ENCODE data around the gene ITPR1. TPM values are rescaled to one million over a fixed set of nuclear protein-coding genes. Genes with fewer than 3 reads are reported as not detected.

ITPR1 gene
- total RNA-seq, 4 donors from 2014 or later, result 56.1 to 71.2 (median 61.9) TPM

DNA sequence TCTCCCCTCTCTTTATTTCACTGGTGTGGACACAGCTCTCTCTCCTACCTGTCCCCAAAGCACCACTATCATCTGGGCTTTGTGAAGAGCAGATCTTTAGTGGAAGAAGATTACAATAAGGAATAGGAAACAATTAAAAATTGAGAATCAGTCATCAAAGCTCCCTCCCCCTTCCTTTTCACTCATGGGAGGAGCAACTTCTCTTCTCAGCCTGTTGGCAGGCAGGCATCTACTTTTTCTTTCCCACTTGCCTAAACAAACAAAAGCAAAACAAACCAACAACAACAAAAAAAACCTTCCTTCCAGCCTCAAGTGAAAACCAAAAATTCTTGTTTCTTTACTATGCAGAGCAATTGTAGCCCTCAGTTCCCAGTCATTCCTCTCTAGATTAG is 360.6 kb downstream of the ITPR1 start:
- peak overlapping the region in 2 of 4 donors; percentile 14 to 56 for H3K27ac ChIP-seq
- no peak for TF ChIP-seq EP300 (IDR thresholded peaks at IDR 0.05)
- TF ChIP-seq, protein P1, sequence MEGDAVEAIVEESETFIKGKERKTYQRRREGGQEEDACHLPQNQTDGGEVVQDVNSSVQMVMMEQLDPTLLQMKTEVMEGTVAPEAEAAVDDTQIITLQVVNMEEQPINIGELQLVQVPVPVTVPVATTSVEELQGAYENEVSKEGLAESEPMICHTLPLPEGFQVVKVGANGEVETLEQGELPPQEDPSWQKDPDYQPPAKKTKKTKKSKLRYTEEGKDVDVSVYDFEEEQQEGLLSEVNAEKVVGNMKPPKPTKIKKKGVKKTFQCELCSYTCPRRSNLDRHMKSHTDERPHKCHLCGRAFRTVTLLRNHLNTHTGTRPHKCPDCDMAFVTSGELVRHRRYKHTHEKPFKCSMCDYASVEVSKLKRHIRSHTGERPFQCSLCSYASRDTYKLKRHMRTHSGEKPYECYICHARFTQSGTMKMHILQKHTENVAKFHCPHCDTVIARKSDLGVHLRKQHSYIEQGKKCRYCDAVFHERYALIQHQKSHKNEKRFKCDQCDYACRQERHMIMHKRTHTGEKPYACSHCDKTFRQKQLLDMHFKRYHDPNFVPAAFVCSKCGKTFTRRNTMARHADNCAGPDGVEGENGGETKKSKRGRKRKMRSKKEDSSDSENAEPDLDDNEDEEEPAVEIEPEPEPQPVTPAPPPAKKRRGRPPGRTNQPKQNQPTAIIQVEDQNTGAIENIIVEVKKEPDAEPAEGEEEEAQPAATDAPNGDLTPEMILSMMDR (IDR thresholded peaks at IDR 0.05), result no peak
- TF ChIP-seq POLR2A (IDR thresholded peaks at IDR 0.05), result no peak
- no peak for DNase-seq (ENCODE audit: low spot score in 2 of 2)
- no peaks in the 10 kb centered on the region for H3K9me3 ChIP-seq
- no peak overlapping the region for H3K4me3 ChIP-seq
- no peaks in the 10 kb centered on the region for H3K36me3 ChIP-seq
- no peaks in the 10 kb centered on the region for H3K27me3 ChIP-seq
- H3K4me1 ChIP-seq, result peaks cover 0 to 29% (median 14%) of the 10 kb centered on the region in 4 donors

DNA sequence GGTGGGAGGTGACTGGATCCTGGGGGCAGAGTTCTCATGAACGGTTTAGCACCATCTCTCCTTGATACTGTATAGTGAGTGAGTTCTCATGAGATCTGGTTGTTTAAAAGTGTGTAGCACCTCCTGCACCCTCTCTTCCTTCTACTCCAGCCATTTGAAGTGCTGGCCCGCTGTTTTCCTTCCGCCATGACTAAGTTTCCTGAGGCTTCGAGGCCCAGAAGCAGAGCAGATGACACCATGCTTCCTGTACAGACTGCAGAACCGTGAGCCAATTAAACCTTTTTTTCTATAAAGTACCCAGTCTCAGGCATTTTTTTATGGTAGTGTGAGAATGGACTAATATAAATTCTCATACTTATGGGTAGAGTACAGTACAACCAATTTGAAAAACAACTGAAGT is 362.5 kb downstream of the ITPR1 start:
- Histone ChIP-seq H3K9me3 (peaks cover 0 to 2% (median 0%) of the 10 kb centered on the region in 4 donors), H3K4me3 (no peak overlapping the region), H3K36me3 (no peaks in the 10 kb centered on the region), H3K4me1 (peaks cover 0 to 12% (median 2%) of the 10 kb centered on the region in 4 donors), H3K27ac (no peak overlapping the region), H3K27me3 (no peaks in the 10 kb centered on the region)
- DNase-seq (ENCODE audit: low spot score in 2 of 2), result no peak
- TF ChIP-seq POLR2A (IDR thresholded peaks at IDR 0.05), result no peak
- 89 to 92% methylated on average over 5 of the region's 5 CpGs for WGBS, 2 donors

DNA sequence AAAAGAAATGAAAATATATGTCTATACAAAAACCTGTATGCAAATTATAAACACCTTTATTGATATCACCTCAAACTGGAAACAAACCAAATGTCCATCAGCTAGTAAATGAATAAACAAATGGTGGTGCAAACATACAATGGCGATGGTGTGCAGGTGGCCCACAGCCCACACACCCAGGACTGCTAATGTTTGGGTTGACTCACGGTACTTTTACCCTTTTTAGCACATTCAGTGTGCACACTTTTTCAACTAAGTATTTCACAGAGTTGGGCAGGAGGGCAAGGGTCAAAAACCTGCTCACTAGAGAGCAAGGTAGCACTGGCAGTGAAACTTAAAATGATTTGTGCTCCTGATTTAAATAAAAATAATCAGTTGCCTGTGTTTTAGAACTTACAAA is 363.0 kb downstream of the ITPR1 start:
- H3K9me3 ChIP-seq, result peaks cover 0 to 6% (median 0%) of the 10 kb centered on the region in 4 donors
- H3K4me1 ChIP-seq, result peaks cover 0 to 12% (median 1%) of the 10 kb centered on the region in 4 donors
- no peak for TF ChIP-seq POLR2A (IDR thresholded peaks at IDR 0.05)
- TF ChIP-seq EP300 (IDR thresholded peaks at IDR 0.05), result no peak
- TF ChIP-seq, protein P1 (IDR thresholded peaks at IDR 0.05), result no peak
- no peak overlapping the region for H3K27ac ChIP-seq
- DNase-seq (ENCODE audit: low spot score in 2 of 2), result no peak
- H3K36me3 ChIP-seq, result peaks cover 0 to under 1% (median 0%) of the 10 kb centered on the region in 3 donors
- WGBS, 2 donors, result 50 to 52% methylated on average over 2 of the region's 2 CpGs
- no peaks in the 10 kb centered on the region for H3K27me3 ChIP-seq
- no peak overlapping the region for H3K4me3 ChIP-seq

DNA sequence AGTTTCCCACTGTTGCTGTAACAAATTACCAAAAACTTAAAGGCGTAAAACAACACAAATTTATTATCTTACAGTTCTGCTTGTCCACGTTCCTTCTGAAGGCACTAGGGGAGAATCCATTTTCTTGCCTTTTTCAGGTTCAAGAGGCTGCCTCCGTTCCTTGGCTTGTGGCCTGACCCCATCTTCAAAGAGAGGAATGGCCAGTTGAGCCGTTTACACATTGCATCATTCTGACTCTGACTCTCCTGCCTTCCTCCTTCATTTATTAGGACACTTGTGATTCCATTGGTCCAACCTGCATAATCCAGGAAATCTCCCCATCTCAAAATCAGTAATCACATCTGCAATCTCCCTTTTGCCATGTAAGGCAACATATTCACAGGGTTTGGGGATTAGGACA is 363.4 kb downstream of the ITPR1 start:
- Histone ChIP-seq H3K9me3 (peaks cover 0 to 10% (median 0%) of the 10 kb centered on the region in 4 donors), H3K27ac (no peak overlapping the region), H3K4me3 (no peak overlapping the region), H3K4me1 (peaks cover 0 to 12% (median 1%) of the 10 kb centered on the region in 4 donors), H3K36me3 (peaks cover 0 to 5% (median 0%) of the 10 kb centered on the region in 3 donors), H3K27me3 (no peaks in the 10 kb centered on the region)
- TF ChIP-seq POLR2A (IDR thresholded peaks at IDR 0.05) (no peak), EP300 (IDR thresholded peaks at IDR 0.05) (no peak)
- TF ChIP-seq, protein P1 (IDR thresholded peaks at IDR 0.05), result no peak
- DNase-seq (ENCODE audit: low spot score in 2 of 2), result no peak
- WGBS, 2 donors, result 80 to 81% methylated on average over 4 of the region's 4 CpGs

DNA sequence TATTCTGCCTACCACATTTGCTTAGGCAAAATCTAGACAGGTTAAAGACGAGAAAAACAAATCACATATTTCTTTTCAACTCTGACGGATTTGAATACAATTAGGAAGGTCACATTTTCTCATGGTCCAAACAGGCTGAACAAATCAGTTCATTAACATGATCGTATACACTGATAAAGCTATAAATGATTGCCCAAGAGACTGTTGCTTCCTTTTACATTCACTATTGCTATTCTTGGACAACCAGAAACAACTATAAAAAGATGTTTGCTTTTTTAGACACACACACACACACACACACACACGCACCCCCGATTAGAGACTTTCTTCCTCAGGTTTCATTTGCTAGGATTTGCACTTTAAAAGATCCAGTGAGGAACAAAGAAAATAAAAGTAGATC is 363.8 kb downstream of the ITPR1 start:
- TF ChIP-seq, protein P1 (IDR thresholded peaks at IDR 0.05), result no peak
- TF ChIP-seq POLR2A (IDR thresholded peaks at IDR 0.05), result no peak
- TF ChIP-seq EP300 (IDR thresholded peaks at IDR 0.05), result no peak
- Histone ChIP-seq H3K4me1 (peaks cover 0 to 12% (median 1%) of the 10 kb centered on the region in 4 donors), H3K36me3 (peaks cover 0 to 9% (median 0%) of the 10 kb centered on the region in 3 donors), H3K27ac (no peak overlapping the region), H3K27me3 (no peaks in the 10 kb centered on the region), H3K9me3 (peaks cover 0 to 15% (median under 1%) of the 10 kb centered on the region in 4 donors), H3K4me3 (no peak overlapping the region)
- WGBS, 2 donors, result 62 to 70% methylated on average over 5 of the region's 5 CpGs
- no peak for DNase-seq (ENCODE audit: low spot score in 2 of 2)

DNA sequence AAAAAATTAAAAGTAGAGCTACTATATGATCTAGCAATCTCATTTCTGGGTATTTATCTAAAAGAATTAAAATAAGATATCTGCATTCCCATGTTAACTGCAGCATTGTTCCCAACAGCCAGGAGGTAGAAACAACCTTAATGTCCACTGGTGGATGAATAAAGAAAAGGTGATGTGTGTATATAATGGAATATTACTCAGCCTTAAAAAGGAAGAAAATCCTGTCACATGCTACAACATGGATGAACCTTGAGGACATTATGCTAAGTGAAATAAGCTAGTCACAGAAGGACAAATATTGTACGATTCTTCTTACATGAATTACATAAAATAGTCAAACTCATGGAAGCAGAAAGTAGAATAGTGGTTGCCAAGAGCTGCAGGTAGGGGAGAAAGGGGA is 366.6 kb downstream of the ITPR1 start:
- no peak for TF ChIP-seq EP300 (IDR thresholded peaks at IDR 0.05)
- TF ChIP-seq, protein P1 (IDR thresholded peaks at IDR 0.05), result no peak
- no peak for TF ChIP-seq POLR2A (IDR thresholded peaks at IDR 0.05)
- no peak for DNase-seq (ENCODE audit: low spot score in 2 of 2)
- Histone ChIP-seq H3K4me3 (no peak overlapping the region), H3K4me1 (no peaks in the 10 kb centered on the region), H3K9me3 (peaks cover 0 to 17% (median 4%) of the 10 kb centered on the region in 4 donors), H3K36me3 (peaks cover 0 to 9% (median 0%) of the 10 kb centered on the region in 3 donors), H3K27ac (no peak overlapping the region), H3K27me3 (no peaks in the 10 kb centered on the region)
- 95 to 100% methylated on average over 1 of the region's 1 CpG for WGBS, 2 donors
